ENCODE measurements around the gene ABCB8.

DNA sequence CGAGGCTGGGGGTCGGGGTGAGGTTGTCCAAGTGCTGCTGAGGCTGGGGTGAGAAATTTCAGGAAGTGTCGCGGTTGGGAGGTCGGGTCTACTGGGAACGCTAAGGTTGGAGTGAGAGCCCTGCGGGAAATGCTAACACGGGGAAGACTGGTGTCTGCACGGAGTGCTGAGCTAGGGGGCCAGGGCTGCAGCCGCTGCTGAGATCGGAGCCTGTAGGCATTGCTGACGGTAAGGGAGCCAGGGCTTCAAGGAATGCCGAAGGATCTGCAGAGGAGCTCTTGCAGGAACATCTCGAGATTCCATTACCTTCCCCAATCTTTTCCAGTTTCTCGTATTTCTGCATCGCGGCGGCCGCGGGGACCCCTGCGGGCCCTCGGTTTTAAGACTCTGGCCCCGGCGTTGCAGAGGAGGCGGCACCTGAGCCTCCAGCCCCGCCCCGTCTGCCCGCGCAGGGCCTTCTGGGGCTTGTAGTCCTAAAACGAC lies 29.3 kb downstream of the ABCB8 start, which contains the start of gene CDK5:
- TF ChIP-seq, protein P1, sequence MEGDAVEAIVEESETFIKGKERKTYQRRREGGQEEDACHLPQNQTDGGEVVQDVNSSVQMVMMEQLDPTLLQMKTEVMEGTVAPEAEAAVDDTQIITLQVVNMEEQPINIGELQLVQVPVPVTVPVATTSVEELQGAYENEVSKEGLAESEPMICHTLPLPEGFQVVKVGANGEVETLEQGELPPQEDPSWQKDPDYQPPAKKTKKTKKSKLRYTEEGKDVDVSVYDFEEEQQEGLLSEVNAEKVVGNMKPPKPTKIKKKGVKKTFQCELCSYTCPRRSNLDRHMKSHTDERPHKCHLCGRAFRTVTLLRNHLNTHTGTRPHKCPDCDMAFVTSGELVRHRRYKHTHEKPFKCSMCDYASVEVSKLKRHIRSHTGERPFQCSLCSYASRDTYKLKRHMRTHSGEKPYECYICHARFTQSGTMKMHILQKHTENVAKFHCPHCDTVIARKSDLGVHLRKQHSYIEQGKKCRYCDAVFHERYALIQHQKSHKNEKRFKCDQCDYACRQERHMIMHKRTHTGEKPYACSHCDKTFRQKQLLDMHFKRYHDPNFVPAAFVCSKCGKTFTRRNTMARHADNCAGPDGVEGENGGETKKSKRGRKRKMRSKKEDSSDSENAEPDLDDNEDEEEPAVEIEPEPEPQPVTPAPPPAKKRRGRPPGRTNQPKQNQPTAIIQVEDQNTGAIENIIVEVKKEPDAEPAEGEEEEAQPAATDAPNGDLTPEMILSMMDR (IDR thresholded peaks at IDR 0.05), result no peak
- no peak for TF ChIP-seq EZH2 (IDR thresholded peaks at IDR 0.05)

Data from neural progenitor cell (in vitro differentiated cells).